Body of pancreas (tissue), 4 donors: ENCODE measurements around the gene SCCPDH. TPM values are rescaled to one million over a fixed set of nuclear protein-coding genes. Genes with fewer than 3 reads are reported as not detected.

Experiments
- ATAC-seq: fragments of 150-250 bp; one replicate; pipeline ENCODE4 v1.9.1; 2016
- DNase-seq, 4 donors: peaks; one replicate each; pipeline ENCODE4 v3.0.0-alpha.2; 2019
- H3K27ac ChIP-seq, 4 donors: fragments of 200-600 bp; sonication (generic); 1 replicate in 3 of 4; 2 replicates in 1 of 4; pipeline versions ENCODE4 v1.5.1 to v1.6.1; 2016 to 2019; ENCODE audit warnings: mild to moderate bottlenecking in 1 of 4, mixed read lengths in 1 of 4, moderate library complexity in 1 of 4
- H3K27me3 ChIP-seq, 2 donors: fragments of 200-600 bp; sonication (generic); one replicate each; pipeline ENCODE4 v1.6.0; 2016; ENCODE audit warnings: mild to moderate bottlenecking in 1 of 2
- H3K36me3 ChIP-seq, 2 donors: fragments of 200-600 bp; sonication (generic); replicated peaks in 1 of 2; 2 replicates each; pipeline ENCODE4 v1.5.1; 2016; ENCODE audit warnings: low read depth in 2 of 2; ENCODE audit not compliant: insufficient read depth in 1 of 2
- H3K4me1 ChIP-seq: fragments of 200-600 bp; sonication (generic); one replicate; pipeline ENCODE4 v1.6.0; 2016
- H3K4me3 ChIP-seq, 2 donors: fragments of 200-600 bp; sonication (generic); 1 replicate in 1 of 2; 2 replicates in 1 of 2; pipeline ENCODE4 v1.5.1; 2016 to 2019
- H3K9me3 ChIP-seq, 3 donors: fragments of 200-600 bp; sonication (generic); 1 replicate in 2 of 3; 2 replicates in 1 of 3; pipeline ENCODE4 v1.5.1; 2016
- CTCF ChIP-seq, 7 experiments: fragments of 450-650 bp in 4 of 7; fragments of 200-600 bp in 3 of 7; sonication (generic) in 3 of 7; IDR thresholded peaks; one replicate each; pipeline ENCODE4 v1.5.1; 2016 to 2019; ENCODE audit warnings: antibody characterized with exemption in 7 of 7
- POLR2A ChIP-seq, 3 donors: fragments of 450-650 bp; IDR thresholded peaks; one replicate each; pipeline ENCODE4 v1.6.1; 2016; ENCODE audit warnings: antibody characterized with exemption in 3 of 3, mild to moderate bottlenecking in 2 of 3
- WGBS, 2 donors: methylation state at CpG; one replicate each; pipeline ENCODE4 v1.1.5; 2017; 5-methylcytosine and 5-hydroxymethylcytosine counted together
- intact Hi-C: fragments of 100-400 bp; cut with DNase I; formaldehyde crosslinking; loops from one replicate; pipeline ENCODE4 v1.15.1; 2023
- total RNA-seq, 2 donors: library from RNA; depleted of rRNA; stranded (reverse); fragments of >200 nt; gene quantifications; one replicate each; pipeline ENCODE4 v1.1.0, GENCODE V29; 2016

The SCCPDH gene
- total RNA-seq, 2 donors from 2014 or later = 9.9 to 15.0 TPM

GRCh38 chr1:246680190-246680589 is 44.0 kb upstream of the SCCPDH start:
- 58 to 76% methylated on average over 8 of the region's 8 CpGs for whole genome bisulfite sequencing, 2 donors
- H3K27me3 ChIP-seq = no peaks in the 10 kb centered on the region
- TF ChIP-seq POLR2A (IDR thresholded peaks at IDR 0.05) (no peak), CTCF (IDR thresholded peaks at IDR 0.05) (no peak)
- no peaks in the 10 kb centered on the region for H3K4me1 ChIP-seq
- no peak overlapping the region for H3K4me3 ChIP-seq
- H3K9me3 ChIP-seq = no peaks in the 10 kb centered on the region
- no peak for DNase-seq
- no peak for ATAC-seq
- H3K36me3 ChIP-seq = no peaks in the 10 kb centered on the region
- no peak overlapping the region for H3K27ac ChIP-seq
- intact Hi-C loops = no loop called here

- no peaks in the 10 kb centered on the region for H3K27me3 ChIP-seq
- no peak overlapping the region for H3K4me3 ChIP-seq
- H3K36me3 ChIP-seq = no peaks in the 10 kb centered on the region
- ATAC-seq (no peak), DNase-seq (no peak)
- H3K9me3 ChIP-seq = no peaks in the 10 kb centered on the region
- intact Hi-C loops = no loop called here
- WGBS, 2 donors = 78 to 91% methylated on average over 10 of the region's 10 CpGs
- no peak overlapping the region for H3K27ac ChIP-seq
- no peak for TF ChIP-seq POLR2A (IDR thresholded peaks at IDR 0.05)
- TF ChIP-seq CTCF (IDR thresholded peaks at IDR 0.05) = no peak
- no peaks in the 10 kb centered on the region for H3K4me1 ChIP-seq
Observed at GRCh38 chr1:246680696-246681130, 43.5 kb upstream of the SCCPDH start.

GRCh38 chr1:246681900-246682895 is 42.0 kb upstream of the SCCPDH start:
- no peak for ATAC-seq
- Histone ChIP-seq H3K27me3 (no peaks in the 10 kb centered on the region), H3K9me3 (no peaks in the 10 kb centered on the region), H3K4me1 (no peaks in the 10 kb centered on the region), H3K4me3 (no peak overlapping the region), H3K36me3 (no peaks in the 10 kb centered on the region), H3K27ac (peak overlapping the region in 1 of 4 donors; percentile 6)
- 78 to 79% methylated on average over 15 of the region's 15 CpGs for WGBS, 2 donors
- intact Hi-C loops = no loop called here
- peak in 1 of 4 donors; percentile 11 for DNase-seq
- TF ChIP-seq POLR2A (IDR thresholded peaks at IDR 0.05) (no peak), CTCF (IDR thresholded peaks at IDR 0.05) (no peak)

GRCh38 chr1:246683521-246683920 is 40.7 kb upstream of the SCCPDH start:
- Histone ChIP-seq H3K27ac (no peak overlapping the region), H3K4me1 (no peaks in the 10 kb centered on the region), H3K36me3 (no peaks in the 10 kb centered on the region), H3K9me3 (no peaks in the 10 kb centered on the region), H3K27me3 (no peaks in the 10 kb centered on the region), H3K4me3 (no peak overlapping the region)
- TF ChIP-seq CTCF (IDR thresholded peaks at IDR 0.05) (no peak), POLR2A (IDR thresholded peaks at IDR 0.05) (no peak)
- ATAC-seq (no peak), DNase-seq (no peak)
- 88% methylated on average over 8 to 9 of the region's 9 CpGs for WGBS, 2 donors
- intact Hi-C loops = no loop called here
